SIG-M5 treated with dmso at 0.1 percent for 504 hours (cell line): ENCODE results near the gene NR1D1.
"Not testable (repeated sequence)": the region's sequence is repeated elsewhere in the genome, so short reads cannot be mapped to it uniquely, and the experiment has no call there.

Experiments used
- DNase-seq: peaks from one replicate; lab custom pipeline; 2025; ENCODE audit not compliant: unreplicated experiment; lab: John Stamatoyannopoulos, UW

Gene NR1D1

DNA sequence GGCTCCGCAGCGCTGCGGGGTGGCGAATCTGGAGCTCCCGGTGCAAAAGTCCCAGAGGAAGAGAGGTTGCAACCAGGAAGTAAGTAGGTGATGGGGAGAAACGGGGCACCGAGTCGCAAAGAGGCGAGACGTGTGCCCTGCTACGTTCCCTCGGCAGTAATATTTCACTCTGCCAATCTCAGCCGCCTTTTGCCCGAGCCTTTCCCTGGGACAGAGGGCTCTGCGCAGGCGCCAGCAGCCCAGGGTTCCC, at the start of gene NR1D1:
Gene NR1D1, minus strand, starts transcription at position 171 of the 250 bp plus-strand sequence. CDS start 495 bp downstream, outside the sequence.
- DNase-seq: no peak

DNA sequence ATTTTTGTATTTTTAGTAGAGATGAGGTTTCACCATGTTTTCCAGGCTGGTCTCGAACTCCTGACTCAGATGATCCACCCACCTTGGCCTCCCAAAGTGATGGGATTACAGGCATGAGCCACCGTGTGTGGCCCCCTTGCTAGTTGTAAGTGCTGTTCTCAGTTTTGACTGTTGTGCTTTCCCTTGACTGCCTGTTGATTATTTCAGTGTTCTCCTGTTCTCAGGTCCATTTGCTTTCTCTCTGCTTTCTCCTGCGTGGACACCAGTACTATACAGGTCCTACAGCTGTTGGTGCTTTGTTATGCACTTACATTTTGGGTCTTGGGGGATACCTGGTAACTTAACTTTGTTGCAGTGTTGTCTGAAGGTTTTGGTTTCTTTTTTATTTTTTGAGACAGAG, 48.1 kb upstream of the NR1D1 start:
- no peak for DNase-seq

DNA sequence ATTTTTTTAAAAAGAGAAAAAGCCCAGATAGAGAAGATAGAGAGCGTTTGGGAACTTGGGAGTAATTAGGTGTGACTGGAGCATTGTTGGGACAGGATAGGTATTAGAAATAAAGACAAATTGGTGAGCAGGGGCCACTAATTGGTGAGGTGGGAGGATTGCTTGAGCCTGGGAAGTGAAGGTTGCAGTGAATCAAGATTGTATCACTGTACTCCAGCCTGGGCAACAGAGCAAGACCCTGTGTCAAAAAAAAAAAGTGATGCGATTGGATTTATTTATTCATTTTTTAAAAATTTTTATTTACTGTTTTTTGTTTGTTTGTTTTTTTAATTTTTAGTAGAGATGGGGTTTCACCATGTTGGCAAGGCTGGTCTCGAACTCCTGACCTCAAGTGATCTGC, 45.1 kb upstream of the NR1D1 start:
- DNase-seq: no peak

- not testable (repeated sequence) for DNase-seq
Measured at GRCh38 chr17:40143166-40143565, 42.8 kb upstream of the NR1D1 start.

GRCh38 chr17:40139566-40140058, 39.2 kb upstream of the NR1D1 start:
- peak; percentile 50 for DNase-seq

DNA sequence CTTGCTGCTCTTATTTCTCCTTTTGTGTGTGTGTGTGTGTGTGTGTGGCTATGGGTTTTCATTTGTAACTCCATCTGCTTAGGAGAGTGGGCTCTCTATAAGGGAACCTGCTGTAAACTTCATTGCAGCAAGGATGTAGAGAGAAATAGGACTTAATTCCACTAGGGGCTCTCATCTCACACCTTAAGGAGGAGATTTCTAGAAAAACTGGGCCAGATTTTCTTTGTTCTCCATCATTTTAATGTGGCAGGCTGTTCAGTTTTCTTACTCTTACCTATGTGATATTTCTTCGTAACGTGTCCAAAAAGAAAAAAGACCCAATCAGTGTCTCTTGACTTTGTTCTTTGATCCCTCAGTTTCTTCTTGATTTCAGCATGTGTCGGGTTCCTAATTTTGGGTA, 35.4 kb upstream of the NR1D1 start:
- no peak for DNase-seq

- no peak for DNase-seq
Measured at GRCh38 chr17:40134184-40134583, 33.8 kb upstream of the NR1D1 start.

GRCh38 chr17:40130352-40131042, 30.1 kb upstream of the NR1D1 start:
- peak; percentile 93 for DNase-seq

- no peak for DNase-seq
Measured at GRCh38 chr17:40129498-40129897, 29.1 kb upstream of the NR1D1 start.

DNA sequence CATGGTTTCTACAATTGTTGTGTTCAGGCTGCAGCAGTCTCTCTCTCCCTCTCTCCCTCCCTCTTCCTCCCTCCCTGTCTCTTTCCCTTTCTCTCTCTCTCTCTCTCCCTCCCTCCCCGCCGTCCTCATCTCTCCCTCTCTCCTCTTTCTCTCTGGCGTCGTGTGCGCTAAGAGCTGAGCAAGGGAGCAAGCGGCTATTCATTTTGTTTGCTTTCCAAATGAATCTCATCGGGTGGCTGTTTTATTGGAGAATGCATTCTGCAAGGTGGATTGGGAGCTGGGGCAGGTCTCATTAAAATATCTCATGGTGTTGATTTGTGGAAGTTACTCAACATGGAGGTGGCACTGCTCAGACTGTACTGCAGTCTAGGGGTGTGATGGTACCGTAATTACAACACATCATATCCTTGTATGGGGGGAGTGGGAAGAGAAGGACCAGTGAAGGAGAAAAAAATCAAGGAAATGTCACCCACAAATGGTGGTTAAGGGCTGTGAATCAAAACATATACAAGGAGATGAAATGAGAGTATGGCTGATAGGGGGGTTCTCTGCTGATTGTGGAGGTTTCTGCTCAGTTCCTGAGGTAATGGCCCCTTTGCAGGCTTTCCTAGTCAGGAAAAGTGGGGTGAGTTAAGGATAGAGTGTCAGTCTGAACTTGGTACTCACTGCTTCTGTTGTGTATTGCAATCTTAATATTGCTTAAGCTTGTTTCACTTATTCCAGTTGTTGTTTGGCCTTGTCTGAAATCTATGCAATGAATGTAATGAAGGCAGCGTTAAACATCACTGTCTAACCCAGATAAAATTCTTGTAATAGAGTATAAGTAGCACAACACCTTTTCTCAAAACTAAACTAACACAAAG, 24.1 kb upstream of the NR1D1 start:
- peak; percentile 59 for DNase-seq

DNA sequence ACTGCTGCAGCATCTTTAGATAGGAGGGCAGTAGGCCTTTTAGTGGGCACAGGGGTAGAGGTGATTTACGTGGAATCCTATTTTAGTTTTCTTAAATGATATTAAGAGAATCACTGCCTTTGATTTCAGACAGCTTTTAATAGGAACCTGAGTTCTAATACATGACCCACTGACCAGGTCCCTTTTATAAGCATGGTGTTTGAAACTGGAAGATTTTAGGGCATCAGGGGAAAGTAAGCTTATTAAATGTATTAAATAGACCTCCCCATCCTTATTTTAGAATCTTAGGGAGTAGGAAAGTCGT, 23.4 kb upstream of the NR1D1 start:
- no peak for DNase-seq

DNA sequence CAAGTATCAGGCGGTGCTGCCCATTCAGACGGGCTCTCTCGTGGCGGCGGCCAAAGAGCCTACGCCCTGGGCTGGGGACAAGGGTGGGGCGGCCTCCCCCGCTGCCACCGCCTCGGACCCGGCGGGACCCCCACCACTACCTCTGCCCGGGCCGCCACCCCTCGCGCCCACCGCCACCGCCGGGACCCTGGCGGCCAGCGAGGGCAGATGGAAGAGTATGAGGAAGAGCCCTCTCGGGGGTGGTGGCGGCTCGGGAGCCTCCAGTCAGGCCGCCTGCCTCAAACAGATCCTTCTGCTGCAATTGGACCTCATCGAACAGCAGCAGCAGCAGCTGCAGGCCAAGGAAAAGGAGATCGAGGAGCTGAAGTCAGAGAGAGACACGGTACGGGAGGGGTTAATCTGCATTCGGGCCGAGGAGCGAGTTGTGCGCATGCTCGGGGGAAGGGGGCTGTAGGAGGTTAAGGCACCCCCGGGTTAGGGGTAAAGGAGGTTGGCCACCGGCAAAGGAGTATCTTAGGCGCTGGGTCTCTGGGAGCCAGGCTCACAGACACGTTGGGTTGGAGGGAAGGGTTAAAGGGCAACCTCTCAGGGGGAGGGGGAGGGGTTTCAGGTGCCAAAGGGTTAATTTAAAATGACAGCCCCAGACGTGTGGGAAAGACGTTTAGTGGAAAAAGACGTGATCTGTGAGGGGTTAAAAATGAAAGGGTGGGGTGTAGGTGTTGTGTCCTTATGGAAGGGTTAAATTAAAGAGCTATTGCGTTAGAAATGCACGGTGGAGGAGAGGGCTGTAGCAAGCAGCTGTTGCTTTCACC, 22.8 kb upstream of the NR1D1 start:
- peak; percentile 59 for DNase-seq

DNA sequence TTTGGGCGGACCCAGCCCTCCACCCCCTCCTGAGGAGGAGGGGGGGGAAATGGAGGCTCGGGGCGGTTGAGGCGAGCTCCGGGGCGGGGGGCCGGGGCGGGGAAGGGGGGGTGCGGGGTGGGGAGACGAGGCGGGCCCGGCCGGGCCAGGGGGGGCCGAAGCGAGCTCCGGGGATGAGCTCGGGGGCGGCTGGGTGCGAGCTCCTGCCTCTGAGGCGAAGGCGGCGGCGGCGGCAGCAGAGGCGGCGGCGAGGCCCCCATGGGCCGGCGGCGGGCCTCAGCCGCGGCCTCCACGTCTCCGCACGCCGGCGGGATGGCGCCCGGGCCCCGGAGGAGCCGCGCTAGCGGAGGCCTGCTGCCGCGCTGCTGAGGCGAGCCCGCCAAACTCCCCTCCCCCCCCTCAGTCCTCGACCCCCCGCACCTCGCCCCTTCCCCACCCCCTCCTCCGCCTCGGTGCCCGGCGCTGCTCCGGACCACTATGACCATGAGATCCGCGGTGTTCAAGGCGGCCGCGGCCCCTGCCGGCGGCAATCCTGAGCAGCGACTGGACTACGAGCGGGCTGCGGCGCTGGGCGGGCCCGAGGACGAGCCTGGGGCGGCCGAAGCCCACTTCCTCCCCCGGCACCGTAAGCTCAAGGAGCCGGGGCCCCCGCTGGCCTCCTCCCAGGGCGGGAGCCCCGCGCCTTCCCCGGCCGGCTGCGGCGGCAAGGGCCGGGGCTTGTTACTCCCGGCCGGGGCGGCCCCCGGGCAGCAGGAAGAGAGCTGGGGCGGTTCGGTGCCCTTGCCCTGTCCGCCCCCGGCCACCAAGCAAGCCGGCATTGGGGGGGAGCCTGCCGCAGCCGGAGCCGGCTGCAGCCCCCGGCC, 22.0 kb upstream of the NR1D1 start:
- peak; percentile 57 for DNase-seq

DNA sequence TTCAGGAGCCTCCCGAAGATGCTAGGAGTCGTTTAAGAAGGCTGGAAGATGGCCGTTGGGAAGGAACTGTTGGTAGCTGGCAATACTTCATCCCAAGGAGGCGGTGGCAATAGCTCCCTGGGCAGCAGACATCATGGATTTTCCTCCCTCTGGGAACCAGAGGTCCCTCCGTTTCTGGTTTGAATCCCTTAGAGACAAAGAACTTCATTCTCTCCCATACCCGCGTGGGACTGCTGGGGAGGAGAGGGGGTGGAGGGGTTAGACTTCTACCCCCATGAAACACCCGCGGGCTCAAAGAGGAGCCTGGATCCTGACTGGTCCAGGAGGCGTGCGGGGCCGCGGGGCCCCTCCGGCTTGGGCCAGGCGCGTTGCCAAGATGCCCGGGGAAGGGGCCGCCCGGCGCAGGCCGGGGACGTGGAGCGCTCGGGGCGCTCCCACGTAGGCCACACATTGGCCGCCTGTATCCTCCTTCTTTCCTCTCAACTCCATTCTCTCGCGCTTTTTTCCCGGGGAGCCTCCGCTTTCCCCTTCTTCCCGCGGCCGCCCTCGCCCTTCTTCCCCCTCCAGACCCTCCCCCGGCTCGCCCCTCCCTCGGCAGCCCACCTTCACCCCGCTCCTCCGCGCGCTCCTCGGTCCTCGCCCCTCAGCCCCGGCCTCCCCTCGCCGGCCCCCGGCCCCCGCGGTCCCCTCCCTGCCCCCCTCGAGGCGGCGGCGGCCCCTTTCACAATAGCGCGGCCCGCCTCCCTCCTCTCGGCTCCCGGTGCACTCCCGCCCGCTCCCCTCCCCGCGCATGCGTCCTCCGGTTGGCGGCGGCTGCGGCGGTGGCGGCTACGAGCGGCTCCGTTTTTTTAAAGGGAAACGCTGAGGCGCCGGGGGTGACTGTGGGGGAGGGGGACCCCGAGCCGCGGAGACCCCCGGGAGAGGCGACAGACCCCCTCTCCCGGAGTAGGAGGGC, 21.1 kb upstream of the NR1D1 start, which contains the start of gene MSL1:
Gene MSL1, plus strand, starts transcription at position 791 of the 955 bp plus-strand sequence. CDS start 642 bp downstream, outside the sequence.
- peak; percentile 67 for DNase-seq

- DNase-seq: no peak
Measured at GRCh38 chr17:40115101-40115436, 14.7 kb upstream of the NR1D1 start.

GRCh38 chr17:40113907-40114245, 13.5 kb upstream of the NR1D1 start:
- no peak for DNase-seq

DNA sequence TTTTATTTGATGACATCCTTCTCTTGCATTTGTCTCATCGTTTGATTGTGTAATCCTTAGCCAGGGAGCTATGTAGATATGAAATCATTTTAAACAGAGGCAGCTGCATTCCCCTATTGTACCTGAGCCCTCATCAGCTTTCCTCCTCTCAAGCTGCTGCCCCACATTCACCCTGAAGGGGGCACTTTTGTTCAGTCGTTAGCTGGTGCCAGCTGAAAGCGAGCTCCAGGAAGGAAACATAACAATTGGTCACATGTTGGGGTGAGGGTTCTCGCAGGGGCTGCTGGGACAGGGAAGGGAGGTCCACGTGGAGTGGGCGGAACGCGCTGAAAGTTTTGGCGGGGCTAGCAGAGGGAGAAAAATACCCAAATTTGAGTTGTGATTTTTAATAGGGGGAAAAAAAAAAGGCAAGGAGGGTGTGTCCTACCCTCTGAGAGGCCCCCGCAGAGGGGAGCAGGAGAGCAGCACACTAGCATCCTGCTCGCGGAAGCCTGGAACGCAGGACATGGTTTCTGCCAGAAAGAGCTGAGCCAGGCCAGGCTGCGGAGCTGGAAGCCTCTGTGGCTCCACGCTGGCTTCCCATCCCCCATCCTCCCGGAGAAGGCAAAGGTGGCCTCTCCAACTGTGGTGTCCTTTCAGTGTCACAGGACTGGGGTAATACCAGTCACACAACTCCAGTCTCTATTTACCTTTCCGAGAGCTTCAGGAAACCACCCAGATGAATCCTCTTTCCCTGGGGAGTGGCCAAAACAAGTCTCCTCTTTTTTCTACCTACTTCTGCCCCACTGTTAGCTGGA, 12.9 kb upstream of the NR1D1 start:
- DNase-seq: peak; percentile 98

GRCh38 chr17:40112718-40113109, 12.3 kb upstream of the NR1D1 start:
- no peak for DNase-seq

DNA sequence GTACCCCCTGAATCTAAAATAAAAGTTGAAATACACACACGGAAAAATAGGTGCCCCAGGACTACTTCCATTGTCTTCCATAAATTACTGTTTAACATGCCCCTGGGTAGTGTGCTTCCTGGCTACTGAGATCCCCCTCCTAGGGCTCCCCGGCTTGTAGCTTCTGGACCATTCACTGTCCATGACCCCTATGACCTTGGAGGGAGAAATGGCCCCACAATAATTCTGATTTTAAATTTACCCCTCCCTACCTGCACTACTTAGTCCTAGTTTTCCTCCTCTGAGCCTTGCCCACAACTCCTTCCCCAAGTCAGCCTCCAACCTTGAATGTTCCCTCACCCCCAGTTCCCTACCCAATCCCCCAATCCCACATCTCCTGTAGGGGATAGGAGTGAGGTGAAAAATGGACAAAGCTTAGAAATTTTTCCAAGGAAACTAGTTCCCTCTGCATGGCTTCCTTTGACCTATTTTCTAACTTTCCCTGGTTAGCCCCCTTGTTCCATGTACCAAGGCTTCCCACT, 11.9 kb upstream of the NR1D1 start:
- DNase-seq: no peak
